SU-DHL-6 (cell line): ENCODE measurements around the gene CEP170B.

Source experiments
- H2AFZ ChIP-seq: fragments of 200-600 bp; sonication (generic); 2 replicates; pipeline ENCODE4 v1.6.1; 2014; ENCODE audit warnings: low read depth, mild to moderate bottlenecking, moderate library complexity, mixed read lengths, antibody characterized with exemption, low read length; ENCODE audit not compliant: severe bottlenecking
- H3F3A ChIP-seq: fragments of 200-600 bp; shearing (Covaris generic); 2 replicates; pipeline ENCODE4 v1.6.0; 2016; ENCODE audit warnings: antibody characterized with exemption, mild to moderate bottlenecking; ENCODE audit not compliant: insufficient read depth
- H3K27ac ChIP-seq: fragments of 200-600 bp; sonication (generic); 2 replicates; pipeline ENCODE4 v1.5.1; 2016; ENCODE audit warnings: low read depth, mild to moderate bottlenecking, low read length, moderate library complexity, mixed read lengths
- H3K27me3 ChIP-seq: fragments of 200-600 bp; sonication (generic), shearing (Covaris generic); 2 replicates; pipeline ENCODE4 v1.6.0; 2014; ENCODE audit warnings: mild to moderate bottlenecking, low read length
- H3K36me3 ChIP-seq: fragments of 200-600 bp; sonication (generic); 2 replicates; pipeline ENCODE4 v1.6.1; 2014; ENCODE audit warnings: mild to moderate bottlenecking, low read length, mixed read lengths
- H3K4me2 ChIP-seq: fragments of 300-600, 200-600 bp; shearing (Covaris generic), sonication (generic); 2 replicates; pipeline ENCODE4 v1.6.0; 2014; ENCODE audit warnings: low read length, low read depth, mild to moderate bottlenecking; ENCODE audit not compliant: poor library complexity, severe bottlenecking
- H3K4me3 ChIP-seq: fragments of 200-600 bp; sonication (generic); 2 replicates; pipeline ENCODE4 v1.5.1; 2014; ENCODE audit warnings: antibody characterized with exemption, low read length, mild to moderate bottlenecking, mixed read lengths; ENCODE audit not compliant: insufficient read depth, poor library complexity, severe bottlenecking
- H3K79me2 ChIP-seq: fragments of 200-600 bp; sonication (generic); 2 replicates; pipeline ENCODE4 v1.6.1; 2014; ENCODE audit warnings: mild to moderate bottlenecking, low read length, moderate library complexity; ENCODE audit not compliant: insufficient read depth
- H3K9ac ChIP-seq: fragments of 200-600 bp; sonication (generic); 2 replicates; pipeline ENCODE4 v1.7.0; 2014; ENCODE audit warnings: mild to moderate bottlenecking, low read length
- H3K9me2 ChIP-seq: fragments of 200-600 bp; sonication (generic); replicated peaks from 2 replicates; pipeline ENCODE4 v1.6.1; 2014; ENCODE audit warnings: low read length; ENCODE audit not compliant: insufficient read depth
- H3K9me3 ChIP-seq: fragments of 200-600 bp; sonication (generic); 2 replicates; pipeline ENCODE4 v1.6.1; 2014; ENCODE audit warnings: low read length, mixed read lengths; ENCODE audit not compliant: insufficient read depth
- H4K20me1 ChIP-seq: fragments of 200-600 bp; sonication (generic); 2 replicates; pipeline ENCODE4 v1.6.1; 2014; ENCODE audit warnings: low read depth, mild to moderate bottlenecking, antibody characterized with exemption, low read length, moderate library complexity, mixed read lengths
- EZH2phosphoT487 ChIP-seq: fragments of 200-600 bp; sonication (generic), shearing (Covaris generic); conservative IDR thresholded peaks from 2 replicates; pipeline ENCODE4 v1.6.1; 2018; ENCODE audit warnings: mild to moderate bottlenecking, antibody characterized with exemption, low read length, moderate library complexity, mixed read lengths
- TF ChIP-seq, protein P1 (sequence below): fragments of 200-600 bp; sonication (generic); IDR thresholded peaks from one replicate; pipeline ENCODE4 v1.5.1; 2017; ENCODE audit warnings: antibody characterized with exemption, mild to moderate bottlenecking, low read length, moderate library complexity; ENCODE audit not compliant: insufficient read depth, poor library complexity, severe bottlenecking

The CEP170B gene

DNA sequence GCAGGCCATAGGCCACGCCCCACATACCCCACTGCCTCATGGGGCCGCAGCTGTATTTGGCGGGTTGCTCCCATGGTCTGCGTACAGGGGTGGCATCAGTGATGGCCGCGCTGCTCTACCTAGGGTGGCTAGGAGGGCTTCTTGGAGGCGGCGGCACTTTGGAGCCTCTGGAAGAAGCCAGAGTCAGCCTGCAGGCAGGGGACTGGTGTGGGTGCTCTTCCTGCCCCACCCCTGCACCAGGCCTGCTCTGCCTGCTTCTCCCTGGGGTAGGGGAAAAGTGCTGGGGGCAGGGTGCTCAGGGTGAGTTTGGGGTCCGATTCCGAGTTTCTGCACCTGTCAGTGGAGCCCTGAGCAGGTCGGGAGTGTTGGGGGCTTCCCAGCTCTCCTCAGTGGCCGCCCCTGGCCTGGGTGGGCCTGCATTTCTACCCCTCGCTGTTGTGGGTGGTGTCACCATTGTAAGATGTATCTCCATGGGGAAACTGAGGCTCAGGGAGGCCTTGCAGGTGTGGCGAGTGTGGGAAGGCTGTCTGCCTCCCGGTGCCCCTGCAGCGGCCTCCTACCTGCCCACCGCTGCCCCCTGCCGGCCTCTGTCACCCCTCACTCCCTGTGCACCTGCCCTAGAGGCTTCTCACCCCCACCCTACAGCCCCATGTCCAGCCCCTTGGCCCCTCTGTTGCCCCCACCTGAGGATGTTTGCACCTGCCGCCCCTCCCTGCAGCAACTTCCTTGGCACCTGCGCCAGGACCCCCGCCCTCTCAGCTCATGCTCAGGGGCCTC lies 5.5 kb downstream of the CEP170B start:
- H3K9me3 ChIP-seq = no peaks in the 10 kb centered on the region
- H3K27me3 ChIP-seq = no peaks in the 10 kb centered on the region
- no peaks in the 10 kb centered on the region for H3K36me3 ChIP-seq
- H3K4me3 ChIP-seq = no peak overlapping the region
- H3K9ac ChIP-seq = no peak overlapping the region
- H3F3A ChIP-seq = no peaks in the 10 kb centered on the region
- no peak overlapping the region for H3K27ac ChIP-seq
- TF ChIP-seq, protein P1, sequence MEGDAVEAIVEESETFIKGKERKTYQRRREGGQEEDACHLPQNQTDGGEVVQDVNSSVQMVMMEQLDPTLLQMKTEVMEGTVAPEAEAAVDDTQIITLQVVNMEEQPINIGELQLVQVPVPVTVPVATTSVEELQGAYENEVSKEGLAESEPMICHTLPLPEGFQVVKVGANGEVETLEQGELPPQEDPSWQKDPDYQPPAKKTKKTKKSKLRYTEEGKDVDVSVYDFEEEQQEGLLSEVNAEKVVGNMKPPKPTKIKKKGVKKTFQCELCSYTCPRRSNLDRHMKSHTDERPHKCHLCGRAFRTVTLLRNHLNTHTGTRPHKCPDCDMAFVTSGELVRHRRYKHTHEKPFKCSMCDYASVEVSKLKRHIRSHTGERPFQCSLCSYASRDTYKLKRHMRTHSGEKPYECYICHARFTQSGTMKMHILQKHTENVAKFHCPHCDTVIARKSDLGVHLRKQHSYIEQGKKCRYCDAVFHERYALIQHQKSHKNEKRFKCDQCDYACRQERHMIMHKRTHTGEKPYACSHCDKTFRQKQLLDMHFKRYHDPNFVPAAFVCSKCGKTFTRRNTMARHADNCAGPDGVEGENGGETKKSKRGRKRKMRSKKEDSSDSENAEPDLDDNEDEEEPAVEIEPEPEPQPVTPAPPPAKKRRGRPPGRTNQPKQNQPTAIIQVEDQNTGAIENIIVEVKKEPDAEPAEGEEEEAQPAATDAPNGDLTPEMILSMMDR = peak; percentile 26
- no peak for TF ChIP-seq EZH2phosphoT487
- H3K4me2 ChIP-seq = no peak overlapping the region
- H3K9me2 ChIP-seq = no peaks in the 10 kb centered on the region
- no peaks in the 10 kb centered on the region for H4K20me1 ChIP-seq
- H2AFZ ChIP-seq = no peak overlapping the region
- H3K79me2 ChIP-seq = no peaks in the 10 kb centered on the region

DNA sequence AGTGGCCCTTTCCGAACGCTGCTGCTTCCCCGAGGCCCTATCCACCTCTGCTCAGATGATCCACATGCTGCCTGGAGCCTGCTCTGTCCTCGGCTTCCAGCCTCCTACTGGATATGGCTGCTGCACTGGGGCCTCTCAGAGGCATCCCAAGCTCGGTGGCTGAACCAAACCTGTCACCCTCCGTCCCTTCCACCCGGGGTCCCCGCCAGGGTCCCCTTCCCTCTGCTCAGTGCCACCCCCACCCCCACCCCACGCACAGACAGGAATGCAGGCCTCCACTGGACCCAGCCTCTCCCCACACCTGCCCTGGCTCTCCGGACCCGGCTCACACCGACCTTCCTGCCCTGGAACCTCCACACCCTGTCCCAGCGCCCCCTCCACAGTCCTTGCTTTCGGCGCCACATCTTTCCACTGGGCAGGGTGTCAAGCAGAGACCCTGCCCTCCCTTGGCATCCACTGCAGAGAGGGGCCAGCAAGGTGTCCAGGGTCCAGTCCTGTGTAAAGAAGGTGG lies 6.1 kb downstream of the CEP170B start:
- Histone ChIP-seq H3K9me3 (no peaks in the 10 kb centered on the region), H2AFZ (no peak overlapping the region), H3K4me3 (no peak overlapping the region), H3K36me3 (no peaks in the 10 kb centered on the region), H3K79me2 (no peaks in the 10 kb centered on the region), H3K9ac (no peak overlapping the region), H3K27ac (no peak overlapping the region), H3F3A (no peaks in the 10 kb centered on the region), H4K20me1 (no peaks in the 10 kb centered on the region), H3K9me2 (no peaks in the 10 kb centered on the region), H3K27me3 (no peaks in the 10 kb centered on the region), H3K4me2 (no peak overlapping the region)
- TF ChIP-seq, protein P1 = no peak

DNA sequence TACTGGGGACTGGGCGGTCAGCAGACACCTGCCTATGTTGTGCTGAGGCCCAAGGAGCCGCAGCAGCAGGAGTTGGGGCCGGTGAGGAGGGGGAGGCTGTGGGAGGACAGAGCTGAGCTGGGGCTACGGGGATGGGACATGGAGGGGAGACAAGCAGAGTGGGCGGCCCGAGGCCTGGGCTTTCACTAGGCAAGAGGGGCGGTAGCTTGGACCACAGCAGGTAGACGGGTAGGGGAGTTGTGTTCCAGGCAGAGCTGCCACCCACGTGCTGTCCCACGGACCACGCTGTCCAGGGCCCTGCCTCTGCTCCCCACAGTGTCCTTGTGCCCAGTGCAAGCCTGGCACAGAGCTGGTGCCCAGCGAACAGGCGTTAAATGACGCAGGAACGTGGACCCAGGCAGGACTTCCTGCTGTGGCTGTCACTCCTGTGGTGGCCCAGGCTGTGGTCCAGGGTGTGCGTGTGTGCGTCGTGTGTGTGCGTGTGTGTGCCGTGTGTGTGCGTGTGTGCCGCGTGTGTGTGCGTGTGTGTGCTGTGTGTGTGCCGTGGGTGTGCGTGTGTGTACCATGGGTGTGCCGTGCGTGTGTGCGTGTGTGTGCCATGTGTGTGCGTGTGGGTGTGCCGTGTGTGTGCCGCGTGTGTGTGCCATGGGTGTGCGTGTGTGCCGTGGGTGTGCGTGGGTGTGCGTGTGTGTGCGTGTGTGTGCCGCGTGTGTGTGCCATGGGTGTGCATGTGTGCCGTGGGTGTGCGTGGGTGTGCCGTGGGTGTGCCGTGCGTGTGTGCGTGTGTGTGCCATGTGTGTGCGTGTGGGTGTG lies 6.8 kb downstream of the CEP170B start:
- Histone ChIP-seq H3K9ac (no peak overlapping the region), H3F3A (no peaks in the 10 kb centered on the region), H3K9me2 (no peaks in the 10 kb centered on the region), H3K4me2 (no peak overlapping the region), H3K79me2 (no peaks in the 10 kb centered on the region), H3K9me3 (no peaks in the 10 kb centered on the region), H3K27me3 (no peaks in the 10 kb centered on the region), H3K4me3 (no peak overlapping the region), H2AFZ (no peak overlapping the region), H3K36me3 (no peaks in the 10 kb centered on the region), H4K20me1 (no peaks in the 10 kb centered on the region), H3K27ac (no peak overlapping the region)
- no peak for TF ChIP-seq EZH2phosphoT487
